Loucy (cell line): ENCODE results near the gene NR1H3.

Source experiments
- H2AFZ ChIP-seq: fragments of 200-600 bp; sonication (generic); 2 replicates; pipeline ENCODE4 v1.6.0; 2016; ENCODE audit warnings: antibody characterized with exemption, mild to moderate bottlenecking, low read length, moderate library complexity
- H3F3A ChIP-seq: fragments of 200-600 bp; 2 replicates; pipeline ENCODE4 v1.6.0; 2016; ENCODE audit warnings: antibody characterized with exemption, low read depth, mild to moderate bottlenecking
- H3K27me3 ChIP-seq: fragments of 200-600 bp; sonication (generic); 2 replicates; pipeline ENCODE4 v1.6.1; 2014; ENCODE audit warnings: low read length, mild to moderate bottlenecking; ENCODE audit not compliant: insufficient read depth, poor library complexity, severe bottlenecking
- H3K36me3 ChIP-seq: fragments of 200-600 bp; sonication (generic); 2 replicates; pipeline ENCODE4 v1.6.1; 2016; ENCODE audit warnings: low read length; ENCODE audit not compliant: insufficient read depth
- H3K4me1 ChIP-seq: fragments of 200-600 bp; sonication (generic); 2 replicates; pipeline ENCODE4 v1.5.1; 2014; ENCODE audit warnings: low read length, mild to moderate bottlenecking; ENCODE audit not compliant: insufficient read depth, poor library complexity, severe bottlenecking
- H3K4me2 ChIP-seq: fragments of 200-600 bp; sonication (generic); 2 replicates; pipeline ENCODE4 v1.6.0; 2014; ENCODE audit warnings: antibody characterized with exemption, low read length, low read depth, mild to moderate bottlenecking; ENCODE audit not compliant: poor library complexity, severe bottlenecking
- H3K4me3 ChIP-seq: fragments of 200-600 bp; sonication (generic); 2 replicates; pipeline ENCODE4 v1.5.1; 2014; ENCODE audit warnings: low read length, mild to moderate bottlenecking, mixed read lengths; ENCODE audit not compliant: poor library complexity, severe bottlenecking
- H3K79me2 ChIP-seq: fragments of 200-600 bp; sonication (generic); 2 replicates; pipeline ENCODE4 v1.6.1; 2014; ENCODE audit warnings: low read length; ENCODE audit not compliant: insufficient read depth
- H3K9ac ChIP-seq: fragments of 200-600 bp; sonication (generic); 2 replicates; pipeline ENCODE4 v1.6.0; 2014; ENCODE audit warnings: mild to moderate bottlenecking, low read depth, low read length, moderate library complexity; ENCODE audit not compliant: poor library complexity, severe bottlenecking
- H3K9me2 ChIP-seq: fragments of 200-600 bp; sonication (generic); replicated peaks from 2 replicates; pipeline ENCODE4 v1.6.1; 2016; ENCODE audit warnings: low read depth, low read length, mixed read lengths
- H3K9me3 ChIP-seq: fragments of 200-600 bp; sonication (generic); 2 replicates; pipeline ENCODE4 v1.6.1; 2014; ENCODE audit warnings: mild to moderate bottlenecking, antibody characterized with exemption, low read length, low read depth; ENCODE audit not compliant: insufficient read depth
- H4K20me1 ChIP-seq: fragments of 200-600 bp; sonication (generic); 2 replicates; pipeline ENCODE4 v1.6.0; 2014; ENCODE audit warnings: antibody characterized with exemption, low read length, mild to moderate bottlenecking; ENCODE audit not compliant: insufficient read depth, poor library complexity, severe bottlenecking
- CTCF ChIP-seq: fragments of 200-600 bp; sonication (generic); conservative IDR thresholded peaks from 2 replicates; pipeline ENCODE4 v1.5.1; 2014; ENCODE audit warnings: mild to moderate bottlenecking, antibody characterized with exemption, low read length
- EZH2phosphoT487 ChIP-seq: fragments of 200-600 bp; IDR thresholded peaks from 2 replicates; pipeline ENCODE4 v1.6.1; 2018; ENCODE audit warnings: antibody characterized with exemption, mild to moderate bottlenecking, moderate library complexity, borderline replicate concordance

Gene NR1H3

GRCh38 chr11:47212938-47213337, 44.9 kb upstream of the NR1H3 start:
- no peaks in the 10 kb centered on the region for H3F3A ChIP-seq
- no peaks in the 10 kb centered on the region for H3K9me3 ChIP-seq
- H4K20me1 ChIP-seq, result peaks cover 14% of the 10 kb centered on the region
- H2AFZ ChIP-seq, result no peak overlapping the region
- TF ChIP-seq EZH2phosphoT487, result no peak
- no peak for TF ChIP-seq CTCF
- H3K36me3 ChIP-seq, result no peaks in the 10 kb centered on the region
- no peak overlapping the region for H3K9ac ChIP-seq
- H3K27me3 ChIP-seq, result no peaks in the 10 kb centered on the region
- H3K4me1 ChIP-seq, result peaks cover 16% of the 10 kb centered on the region
- H3K4me2 ChIP-seq, result no peak overlapping the region
- H3K79me2 ChIP-seq, result peaks cover 28% of the 10 kb centered on the region
- H3K9me2 ChIP-seq, result no peaks in the 10 kb centered on the region
- H3K4me3 ChIP-seq, result no peak overlapping the region

- Histone ChIP-seq H3K4me3 (peak overlapping the region; percentile 81), H3K27me3 (no peaks in the 10 kb centered on the region), H3K9me2 (no peaks in the 10 kb centered on the region), H3K36me3 (no peaks in the 10 kb centered on the region), H3F3A (no peaks in the 10 kb centered on the region), H4K20me1 (peaks cover 19% of the 10 kb centered on the region), H2AFZ (peak overlapping the region; percentile 97), H3K9me3 (no peaks in the 10 kb centered on the region), H3K9ac (peak overlapping the region; percentile 100), H3K79me2 (peaks cover 37% of the 10 kb centered on the region), H3K4me2 (peak overlapping the region; percentile 78), H3K4me1 (peaks cover 21% of the 10 kb centered on the region)
- TF ChIP-seq EZH2phosphoT487, result no peak
- no peak for TF ChIP-seq CTCF
Observed at GRCh38 chr11:47213950-47214565, 43.7 kb upstream of the NR1H3 start.

- Histone ChIP-seq H2AFZ (peak overlapping the region; percentile 53; the same call in 1 of the 2 replicates), H3F3A (no peaks in the 10 kb centered on the region), H3K27me3 (no peaks in the 10 kb centered on the region), H3K9me2 (no peaks in the 10 kb centered on the region), H3K4me1 (peaks cover 21% of the 10 kb centered on the region), H3K9ac (peak overlapping the region; percentile 100), H3K9me3 (no peaks in the 10 kb centered on the region), H3K79me2 (peaks cover 48% of the 10 kb centered on the region), H3K4me3 (peak overlapping the region; percentile 81), H4K20me1 (peaks cover 19% of the 10 kb centered on the region), H3K4me2 (peak overlapping the region; percentile 96), H3K36me3 (no peaks in the 10 kb centered on the region)
- TF ChIP-seq CTCF (no peak), EZH2phosphoT487 (no peak)
Observed at GRCh38 chr11:47215366-47215910, 42.4 kb upstream of the NR1H3 start.
